T-cell (primary cell): ENCODE results near the gene ZNF418. TPM values are rescaled to one million over a fixed set of nuclear protein-coding genes. Genes with fewer than 3 reads are reported as not detected.
"Not testable (repeated sequence)": the region's sequence is repeated elsewhere in the genome, so short reads cannot be mapped to it uniquely, and the experiment has no call there.

Experiments
- ATAC-seq, 4 experiments: fragments of 200-7000 bp in 3 of 4; fragments of 150-1000 bp in 1 of 4; cut with Tn5 transposase; replicated peaks in 1 of 4; 1 replicate in 3 of 4; 2 replicates in 1 of 4; pipeline ENCODE4 v1.10.0; 2021; ENCODE audit warnings: moderate library complexity in 3 of 4, mild to moderate bottlenecking in 2 of 4, moderate number of reproducible peaks in 1 of 4
- CTCF ChIA-PET, 2 donors: fragments of 300-600 bp; sonication (Branson Sonifier 250); formaldehyde crosslinking; loops; one replicate each; lab custom pipeline; 2022; ENCODE audit warnings: antibody characterized with exemption in 2 of 2; lab: Charles Lee
- POLR2A ChIA-PET, 2 donors: fragments of 300-600 bp; sonication (Branson Sonifier 250); formaldehyde crosslinking; loops; one replicate each; lab custom pipeline; 2022; ENCODE audit warnings: antibody characterized with exemption in 2 of 2; lab: Charles Lee
- DNase-seq, 35 experiments: peaks; one replicate each; pipeline versions ENCODE4 v3.0.0 to v3.0.0-alpha.2; 2013 to 2023
- H3K27ac ChIP-seq: one replicate; pipeline ENCODE4 v1.5.1; 2013; ENCODE audit warnings: low read length
- H3K27me3 ChIP-seq, 2 experiments: replicated peaks in 1 of 2; 1 replicate in 1 of 2; 2 replicates in 1 of 2; pipeline versions ENCODE4 v1.6.1 to v1.7.0; 2013; ENCODE audit warnings: low read length in 1 of 2, mixed read lengths in 1 of 2; ENCODE audit not compliant: control insufficient read depth in 2 of 2, insufficient read depth in 2 of 2; ENCODE audit errors: extremely low read depth in 1 of 2
- H3K36me3 ChIP-seq, 2 donors: 1 replicate in 1 of 2; 2 replicates in 1 of 2; pipeline versions ENCODE4 v1.6.1 to v1.7.0; 2013; ENCODE audit warnings: low read length in 1 of 2; ENCODE audit not compliant: control insufficient read depth in 2 of 2, insufficient read depth in 1 of 2; ENCODE audit errors: extremely low read depth in 1 of 2
- H3K4me1 ChIP-seq, 2 experiments: 1 replicate in 1 of 2; 2 replicates in 1 of 2; pipeline versions ENCODE4 v1.6.1 to v1.7.0; 2013; ENCODE audit warnings: low read length in 2 of 2, mixed read lengths in 1 of 2; ENCODE audit not compliant: insufficient read depth in 2 of 2, control insufficient read depth in 1 of 2; ENCODE audit errors: extremely low read depth in 1 of 2
- H3K4me3 ChIP-seq, 2 donors: 1 replicate in 1 of 2; 2 replicates in 1 of 2; pipeline versions ENCODE4 v1.5.1 to v1.7.0; 2013; ENCODE audit warnings: mild to moderate bottlenecking in 2 of 2, low read length in 1 of 2, moderate library complexity in 1 of 2; ENCODE audit not compliant: control insufficient read depth in 1 of 2; ENCODE audit errors: extremely low read depth in 1 of 2
- H3K9me3 ChIP-seq: 2 replicates; pipeline ENCODE4 v1.7.0; 2013
- H3K27ac Mint-ChIP-seq, 2 donors: one replicate each; pipeline ENCODE4 v1.8.0; 2020 to 2021; ENCODE audit warnings: mild to moderate bottlenecking in 2 of 2, mixed read lengths in 2 of 2
- H3K27me3 Mint-ChIP-seq, 2 donors: one replicate each; pipeline ENCODE4 v1.8.0; 2021 to 2022; ENCODE audit warnings: mixed read lengths in 2 of 2
- H3K36me3 Mint-ChIP-seq: one replicate; pipeline ENCODE4 v1.8.0; 2021; ENCODE audit warnings: mixed read lengths
- H3K4me1 Mint-ChIP-seq, 3 donors: one replicate each; pipeline ENCODE4 v1.8.0; 2020 to 2022; ENCODE audit warnings: mixed read lengths in 3 of 3, mild to moderate bottlenecking in 1 of 3
- H3K4me3 Mint-ChIP-seq, 3 donors: one replicate each; pipeline ENCODE4 v1.8.0; 2020 to 2022; ENCODE audit warnings: mild to moderate bottlenecking in 3 of 3, mixed read lengths in 3 of 3, moderate library complexity in 3 of 3
- H3K9me3 Mint-ChIP-seq, 3 donors: one replicate each; pipeline ENCODE4 v1.8.0; 2020 to 2022; ENCODE audit warnings: mixed read lengths in 3 of 3
- WGBS: methylation state at CpG from one replicate; pipeline ENCODE4 v1.1.5; 2013; ENCODE audit warnings: missing lambda C conversion rate; ENCODE audit not compliant: insufficient coverage; 5-methylcytosine and 5-hydroxymethylcytosine counted together
- total RNA-seq, 35 experiments: library from RNA in 6 of 35; stranded (reverse) in 6 of 35; fragments of 120-200 nt in 1 of 35; gene quantifications; one replicate each; pipeline versions ENCODE4 v1.2.1 to v1.2.4 and lab custom pipeline; 2013 to 2026

Gene ZNF418
- total RNA-seq, 5 donors from 2014 or later (not counting 1 experiment from before 2014, with no cell fraction given) = 2.3 to 9.0 (median 6.3) TPM

DNA sequence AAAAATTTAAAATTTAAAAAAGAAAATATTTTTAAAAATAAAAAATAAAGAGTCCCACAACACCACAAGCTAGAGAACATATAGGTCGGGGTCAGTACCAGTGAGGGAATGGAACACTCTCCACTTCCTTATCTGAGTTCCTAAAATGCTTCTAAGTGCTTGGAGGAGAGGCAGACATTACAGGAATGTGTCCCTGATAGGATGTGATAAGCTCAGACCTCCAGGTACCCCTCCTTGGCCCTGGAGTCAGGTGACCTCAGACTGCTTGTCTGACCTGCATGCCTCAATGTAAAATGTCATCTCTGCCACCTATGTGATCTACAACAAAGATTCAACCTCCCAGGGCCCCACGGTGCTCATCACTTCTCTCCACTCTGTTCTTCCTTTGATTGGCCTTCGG lies 49.2 kb downstream of the ZNF418 start:
- ChIA-PET CTCF (no interaction called here), POLR2A (no interaction called here)
- peaks cover 11 to 28% (median 24%) of the 10 kb centered on the region in 3 donors for H3K9me3 Mint-ChIP-seq
- peak overlapping the region in 1 of 3 donors; percentile 24 for H3K4me3 Mint-ChIP-seq
- Histone ChIP-seq H3K9me3 (peaks cover 3% of the 10 kb centered on the region), H3K27me3 (no peaks in the 10 kb centered on the region), H3K4me3 (no peak overlapping the region), H3K27ac (no peak overlapping the region), H3K36me3 (peaks cover 2 to 6% of the 10 kb centered on the region in 2 donors), H3K4me1 (peaks cover 6 to 24% of the 10 kb centered on the region in 2 experiments)
- no peak overlapping the region for H3K27ac Mint-ChIP-seq
- peaks cover 54% of the 10 kb centered on the region for H3K36me3 Mint-ChIP-seq
- H3K4me1 Mint-ChIP-seq = peaks cover 20 to 29% (median 28%) of the 10 kb centered on the region in 3 donors
- 100% methylated on average over 1 of the region's 3 CpGs for WGBS
- ATAC-seq (no peak), DNase-seq (no peak)
- no peaks in the 10 kb centered on the region for H3K27me3 Mint-ChIP-seq

DNA sequence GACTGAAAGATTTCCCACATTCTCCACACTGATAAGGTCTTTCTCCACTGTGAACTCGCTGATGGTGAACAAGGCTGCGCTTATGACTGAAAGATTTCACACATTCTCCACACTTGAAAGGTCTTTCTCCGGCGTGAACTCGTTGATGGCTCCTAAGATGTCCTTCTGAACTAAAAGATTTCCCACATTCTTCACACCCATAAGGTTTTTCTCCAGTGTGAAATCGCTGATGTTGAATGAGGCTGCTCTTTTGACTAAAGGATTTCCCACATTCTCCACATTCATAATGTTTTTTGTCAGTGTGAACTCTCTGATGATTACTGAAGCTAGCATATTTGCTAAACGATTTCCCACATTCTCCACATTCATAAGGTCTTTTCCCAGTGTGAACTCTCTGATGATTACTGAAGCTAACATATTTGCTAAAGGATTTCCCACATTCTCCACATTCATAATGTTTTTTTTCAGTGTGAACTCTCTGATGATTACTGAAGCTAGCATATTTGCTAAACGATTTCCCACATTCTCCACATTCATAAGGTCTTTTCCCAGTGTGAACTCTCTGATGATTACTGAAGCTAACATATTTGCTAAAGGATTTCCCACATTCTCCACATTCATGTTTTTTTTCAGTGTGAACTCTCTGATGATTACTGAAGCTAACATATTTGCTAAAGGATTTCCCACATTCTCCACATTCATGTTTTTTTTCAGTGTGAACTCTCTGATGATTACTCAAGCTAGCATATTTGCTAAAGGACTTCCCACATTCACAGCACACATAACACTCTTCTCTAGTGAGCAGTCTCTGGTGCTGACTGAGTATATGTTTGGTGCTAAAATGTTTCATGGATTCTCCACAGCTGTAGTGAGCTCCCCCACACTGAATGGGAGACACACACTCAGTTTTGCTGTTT lies 61.1 kb downstream of the ZNF418 start:
- DNase-seq, H3K27me3 ChIP-seq, POLR2A ChIA-PET, H3K27ac ChIP-seq, H3K4me1 Mint-ChIP-seq, H3K4me3 ChIP-seq, ATAC-seq, H3K27ac Mint-ChIP-seq, H3K4me3 Mint-ChIP-seq, H3K27me3 Mint-ChIP-seq, CTCF ChIA-PET, H3K4me1 ChIP-seq: not testable (repeated sequence)
- H3K9me3 ChIP-seq = peaks cover 29% of the 10 kb centered on the region
- peaks cover 4 to 41% (median 32%) of the 10 kb centered on the region in 3 donors for H3K9me3 Mint-ChIP-seq
- peaks cover 0 to 14% of the 10 kb centered on the region in 2 donors for H3K36me3 ChIP-seq
- H3K36me3 Mint-ChIP-seq = peaks cover 76% of the 10 kb centered on the region
- no CpG with 5 or more reads among the region's 8 CpGs for WGBS

DNA sequence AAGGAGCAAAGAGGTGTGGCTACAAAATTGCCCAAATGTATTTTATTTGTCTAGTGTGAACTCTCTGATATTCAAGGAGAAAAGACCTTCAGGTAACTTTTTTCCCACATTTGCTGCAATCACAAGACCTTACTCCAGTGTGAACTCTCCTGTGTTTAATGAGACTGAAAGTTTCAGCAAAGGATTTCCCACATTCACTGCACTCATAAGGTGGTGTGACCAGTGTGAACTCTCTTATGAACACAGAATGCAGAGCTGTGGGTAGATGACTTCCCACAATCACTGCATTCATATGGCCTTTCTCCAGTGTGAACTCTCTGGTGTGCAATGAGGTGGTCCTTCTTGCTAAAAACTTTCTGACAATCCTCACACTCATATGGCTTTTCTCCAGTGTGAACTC lies 62.8 kb downstream of the ZNF418 start:
- H3K9me3 Mint-ChIP-seq = peaks cover 4 to 44% (median 39%) of the 10 kb centered on the region in 3 donors
- no peaks in the 10 kb centered on the region for H3K4me1 Mint-ChIP-seq
- POLR2A ChIA-PET = no interaction called here
- Histone ChIP-seq H3K27me3 (no peaks in the 10 kb centered on the region), H3K27ac (no peak overlapping the region), H3K36me3 (peaks cover 1 to 16% of the 10 kb centered on the region in 2 donors), H3K4me3 (no peak overlapping the region), H3K9me3 (peaks cover 29% of the 10 kb centered on the region), H3K4me1 (no peaks in the 10 kb centered on the region)
- H3K4me3 Mint-ChIP-seq = no peak overlapping the region
- ATAC-seq (no peak), DNase-seq (no peak)
- H3K27ac Mint-ChIP-seq = no peak overlapping the region
- peaks cover 73% of the 10 kb centered on the region for H3K36me3 Mint-ChIP-seq
- CTCF ChIA-PET = no interaction called here
- no peaks in the 10 kb centered on the region for H3K27me3 Mint-ChIP-seq

Other genes starting within 250 kb of the ZNF418 start
- 10 to 100 TPM in 2 of 5 donors, 1 to 10 TPM in 3; 6.3 to 16.2 (median 7.7) TPM for gene ZNF154, start 226.2 kb downstream of the ZNF418 start, total RNA-seq
- 10 to 100 TPM; 15.2 to 32.8 (median 30.4) TPM for gene ZNF671, start 207.8 kb downstream of the ZNF418 start, total RNA-seq
- 10 to 100 TPM; 14.3 to 36.5 (median 26.9) TPM for gene ZNF776, start 188.6 kb downstream of the ZNF418 start, total RNA-seq
- 10 to 100 TPM; 34.0 to 46.9 (median 40.1) TPM for gene ZNF586, start 165.7 kb downstream of the ZNF418 start, total RNA-seq
- 10 to 100 TPM; 12.7 to 18.9 (median 16.2) TPM for gene ZNF552, start 120.5 kb downstream of the ZNF418 start, total RNA-seq
- 10 to 100 TPM; 16.5 to 27.7 (median 22.8) TPM for gene ZNF587B, start 105.1 kb downstream of the ZNF418 start, total RNA-seq
- 10 to 100 TPM; 56.6 to 60.5 (median 56.8) TPM for gene ZNF587, start 85.5 kb downstream of the ZNF418 start, total RNA-seq
- gene ZNF814, start 46.4 kb downstream of the ZNF418 start, total RNA-seq = 10 to 100 TPM; 22.1 to 38.8 (median 36.2) TPM
- gene ZNF417, start 18.8 kb downstream of the ZNF418 start, total RNA-seq = 10 to 100 TPM; 23.6 to 39.7 (median 36.6) TPM
- 10 to 100 TPM in 4 of 5 donors, 1 to 10 TPM in 1; 9.7 to 13.6 (median 12.0) TPM for gene ZNF256, start 12.3 kb upstream of the ZNF418 start, total RNA-seq
- gene C19orf18, start 39.1 kb upstream of the ZNF418 start, total RNA-seq = 1 to 10 TPM in 2 of 5 donors, under 1 TPM in 3; 0.66 to 1.2 (median 0.93) TPM
- gene ZNF606, start 67.4 kb upstream of the ZNF418 start, total RNA-seq = 10 to 100 TPM in 4 of 5 donors, 1 to 10 TPM in 1; 8.2 to 40.5 (median 26.4) TPM
- gene ZSCAN1, start 98.6 kb upstream of the ZNF418 start, total RNA-seq = not detected
- 1 to 10 TPM; 1.2 to 2.8 (median 2.1) TPM for gene ZNF135, start 123.9 kb upstream of the ZNF418 start, total RNA-seq
- gene ZSCAN18, start 162.8 kb upstream of the ZNF418 start, total RNA-seq = 10 to 100 TPM; 45.3 to 62.6 (median 52.4) TPM
- gene ZNF329, start 215.4 kb upstream of the ZNF418 start, total RNA-seq = 10 to 100 TPM; 11.5 to 14.9 (median 14.1) TPM
- gene ZNF274, start 247.7 kb upstream of the ZNF418 start, total RNA-seq = 10 to 100 TPM; 44.9 to 70.7 (median 63.4) TPM